HUES6 (cell line): ENCODE measurements around the gene DNAJA3.

ENCODE experiments used
- H3K27ac ChIP-seq: 2 replicates; pipeline ENCODE4 v1.7.0; 2013; ENCODE audit warnings: low read depth, mild to moderate bottlenecking, low read length, inconsistent platforms
- H3K27me3 ChIP-seq: 2 replicates; pipeline ENCODE4 v1.6.1; 2013; ENCODE audit warnings: low read length; ENCODE audit not compliant: control insufficient read depth, insufficient read depth
- H3K36me3 ChIP-seq: 2 replicates; pipeline ENCODE4 v1.6.1; 2013; ENCODE audit warnings: low read length; ENCODE audit not compliant: control insufficient read depth, insufficient read depth
- H3K4me1 ChIP-seq: 2 replicates; pipeline ENCODE4 v1.6.1; 2013; ENCODE audit warnings: low read length; ENCODE audit not compliant: control insufficient read depth, insufficient read depth
- H3K4me3 ChIP-seq: 2 replicates; pipeline ENCODE4 v1.5.1; 2013; ENCODE audit warnings: low read depth, low read length
- H3K9ac ChIP-seq: one replicate; pipeline ENCODE4 v1.6.1; 2013; ENCODE audit warnings: mild to moderate bottlenecking, low read length
- H3K9me3 ChIP-seq: 2 replicates; pipeline ENCODE4 v1.6.1; 2013; ENCODE audit warnings: low read depth, low read length; ENCODE audit not compliant: control insufficient read depth, insufficient read depth

Gene DNAJA3

DNA sequence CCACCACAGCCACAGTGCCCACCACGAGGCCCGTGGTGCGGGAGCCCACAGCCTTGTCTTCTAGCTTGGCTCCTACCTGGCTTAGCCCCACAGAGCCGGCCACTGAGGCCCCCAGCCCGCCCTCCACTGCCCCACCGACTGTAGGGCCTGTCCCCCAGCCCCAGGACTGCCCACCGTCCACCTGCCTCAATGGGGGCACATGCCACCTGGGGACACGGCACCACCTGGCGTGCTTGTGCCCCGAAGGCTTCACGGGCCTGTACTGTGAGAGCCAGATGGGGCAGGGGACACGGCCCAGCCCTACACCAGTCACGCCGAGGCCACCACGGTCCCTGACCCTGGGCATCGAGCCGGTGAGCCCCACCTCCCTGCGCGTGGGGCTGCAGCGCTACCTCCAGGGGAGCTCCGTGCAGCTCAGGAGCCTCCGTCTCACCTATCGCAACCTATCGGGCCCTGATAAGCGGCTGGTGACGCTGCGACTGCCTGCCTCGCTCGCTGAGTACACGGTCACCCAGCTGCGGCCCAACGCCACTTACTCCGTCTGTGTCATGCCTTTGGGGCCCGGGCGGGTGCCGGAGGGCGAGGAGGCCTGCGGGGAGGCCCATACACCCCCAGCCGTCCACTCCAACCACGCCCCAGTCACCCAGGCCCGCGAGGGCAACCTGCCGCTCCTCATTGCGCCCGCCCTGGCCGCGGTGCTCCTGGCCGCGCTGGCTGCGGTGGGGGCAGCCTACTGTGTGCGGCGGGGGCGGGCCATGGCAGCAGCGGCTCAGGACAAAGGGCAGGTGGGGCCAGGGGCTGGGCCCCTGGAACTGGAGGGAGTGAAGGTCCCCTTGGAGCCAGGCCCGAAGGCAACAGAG is 43.5 kb upstream of the DNAJA3 start:
- Histone ChIP-seq H3K36me3 (peaks cover 13% of the 10 kb centered on the region), H3K9me3 (no peaks in the 10 kb centered on the region), H3K9ac (no peak overlapping the region), H3K27me3 (no peaks in the 10 kb centered on the region), H3K27ac (no peak overlapping the region), H3K4me1 (peaks cover 28% of the 10 kb centered on the region), H3K4me3 (no peak overlapping the region)

DNA sequence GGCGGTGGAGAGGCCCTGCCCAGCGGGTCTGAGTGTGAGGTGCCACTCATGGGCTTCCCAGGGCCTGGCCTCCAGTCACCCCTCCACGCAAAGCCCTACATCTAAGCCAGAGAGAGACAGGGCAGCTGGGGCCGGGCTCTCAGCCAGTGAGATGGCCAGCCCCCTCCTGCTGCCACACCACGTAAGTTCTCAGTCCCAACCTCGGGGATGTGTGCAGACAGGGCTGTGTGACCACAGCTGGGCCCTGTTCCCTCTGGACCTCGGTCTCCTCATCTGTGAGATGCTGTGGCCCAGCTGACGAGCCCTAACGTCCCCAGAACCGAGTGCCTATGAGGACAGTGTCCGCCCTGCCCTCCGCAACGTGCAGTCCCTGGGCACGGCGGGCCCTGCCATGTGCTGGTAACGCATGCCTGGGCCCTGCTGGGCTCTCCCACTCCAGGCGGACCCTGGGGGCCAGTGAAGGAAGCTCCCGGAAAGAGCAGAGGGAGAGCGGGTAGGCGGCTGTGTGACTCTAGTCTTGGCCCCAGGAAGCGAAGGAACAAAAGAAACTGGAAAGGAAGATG is 42.8 kb upstream of the DNAJA3 start:
- peaks cover 24% of the 10 kb centered on the region; the same call in 1 of the 2 replicates for H3K4me1 ChIP-seq
- H3K36me3 ChIP-seq = peaks cover 16% of the 10 kb centered on the region
- H3K9me3 ChIP-seq = no peaks in the 10 kb centered on the region
- H3K9ac ChIP-seq = no peak overlapping the region
- no peaks in the 10 kb centered on the region for H3K27me3 ChIP-seq
- no peak overlapping the region for H3K4me3 ChIP-seq
- H3K27ac ChIP-seq = no peak overlapping the region

DNA sequence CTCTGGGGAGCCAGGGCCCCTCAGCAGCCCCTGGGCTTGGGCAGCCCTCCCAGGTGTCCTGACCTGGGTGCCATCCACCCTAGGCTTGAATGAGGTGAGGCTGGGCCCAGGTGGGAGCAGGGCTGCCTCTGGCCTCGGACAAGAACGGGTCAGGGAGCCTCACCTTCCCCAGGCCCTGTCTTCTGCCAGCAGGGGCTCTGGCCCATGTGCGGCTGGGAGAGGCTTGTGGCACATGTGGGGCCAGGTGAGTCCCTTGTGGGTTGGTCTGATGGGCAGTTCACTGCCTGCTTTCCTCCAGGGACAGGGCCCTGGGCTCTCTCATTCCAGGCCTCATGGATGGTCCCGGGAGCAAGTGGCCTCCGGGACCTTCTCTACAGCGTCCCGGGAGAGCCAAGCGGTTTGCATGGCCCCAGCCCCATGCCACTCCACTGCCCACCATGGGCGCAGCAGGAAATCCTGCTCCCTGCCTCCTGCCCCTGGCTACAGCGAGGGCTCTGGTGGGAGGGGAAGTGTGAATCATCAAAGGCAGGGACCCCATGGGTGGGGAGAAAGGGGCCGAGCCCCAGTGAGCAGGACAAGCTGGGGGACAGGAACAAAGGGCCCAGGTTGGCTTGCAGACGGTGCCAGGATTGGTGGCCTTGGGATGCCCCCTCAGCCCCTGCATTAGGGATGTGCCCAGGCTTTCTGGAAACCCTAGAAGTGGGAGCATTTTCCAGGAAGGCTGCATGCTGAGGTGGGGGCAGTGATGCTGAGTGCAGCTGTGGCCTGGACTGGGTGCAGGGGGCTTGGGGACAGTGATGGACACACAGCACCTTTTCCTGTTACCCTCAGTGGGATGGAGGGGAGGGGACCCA is 41.9 kb upstream of the DNAJA3 start:
- no peaks in the 10 kb centered on the region for H3K9me3 ChIP-seq
- H3K27ac ChIP-seq = no peak overlapping the region
- no peaks in the 10 kb centered on the region for H3K27me3 ChIP-seq
- no peak overlapping the region for H3K9ac ChIP-seq
- H3K4me3 ChIP-seq = no peak overlapping the region
- peaks cover 25% of the 10 kb centered on the region for H3K4me1 ChIP-seq
- H3K36me3 ChIP-seq = peaks cover 16% of the 10 kb centered on the region

DNA sequence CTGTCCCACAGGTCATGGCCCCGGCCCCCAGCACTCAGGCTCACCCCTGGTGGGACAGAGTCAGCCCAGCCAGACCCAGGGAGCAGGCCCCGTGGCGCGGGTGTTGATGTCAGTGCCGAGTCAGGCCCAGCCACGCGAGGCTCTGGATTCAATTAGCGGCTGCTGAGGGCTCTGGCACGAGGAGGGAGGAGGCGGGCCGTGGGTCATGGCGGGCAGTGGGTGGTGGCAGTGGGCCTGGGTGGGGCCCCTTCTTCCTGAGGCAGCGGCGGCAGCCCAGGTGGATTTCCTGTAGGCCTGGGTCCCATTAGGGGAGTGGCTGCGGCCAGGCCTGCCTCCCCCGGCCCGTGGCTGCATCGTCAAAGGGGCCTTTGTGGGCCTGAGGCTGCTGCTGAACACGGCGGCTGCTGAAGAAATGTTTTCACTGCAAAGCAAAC is 41.1 kb upstream of the DNAJA3 start:
- H3K36me3 ChIP-seq = peaks cover 16% of the 10 kb centered on the region
- no peaks in the 10 kb centered on the region for H3K9me3 ChIP-seq
- H3K4me3 ChIP-seq = no peak overlapping the region
- no peaks in the 10 kb centered on the region for H3K27me3 ChIP-seq
- peaks cover 25% of the 10 kb centered on the region for H3K4me1 ChIP-seq
- no peak overlapping the region for H3K27ac ChIP-seq
- H3K9ac ChIP-seq = no peak overlapping the region

- H3K9me3 ChIP-seq = no peaks in the 10 kb centered on the region
- H3K4me3 ChIP-seq = no peak overlapping the region
- H3K36me3 ChIP-seq = peaks cover 16% of the 10 kb centered on the region
- no peaks in the 10 kb centered on the region for H3K27me3 ChIP-seq
- no peak overlapping the region for H3K27ac ChIP-seq
- H3K9ac ChIP-seq = no peak overlapping the region
- H3K4me1 ChIP-seq = peaks cover 29% of the 10 kb centered on the region
These were observed 40.4 kb upstream of the DNAJA3 start for GRCh38 chr16:4385066-4385788.

DNA sequence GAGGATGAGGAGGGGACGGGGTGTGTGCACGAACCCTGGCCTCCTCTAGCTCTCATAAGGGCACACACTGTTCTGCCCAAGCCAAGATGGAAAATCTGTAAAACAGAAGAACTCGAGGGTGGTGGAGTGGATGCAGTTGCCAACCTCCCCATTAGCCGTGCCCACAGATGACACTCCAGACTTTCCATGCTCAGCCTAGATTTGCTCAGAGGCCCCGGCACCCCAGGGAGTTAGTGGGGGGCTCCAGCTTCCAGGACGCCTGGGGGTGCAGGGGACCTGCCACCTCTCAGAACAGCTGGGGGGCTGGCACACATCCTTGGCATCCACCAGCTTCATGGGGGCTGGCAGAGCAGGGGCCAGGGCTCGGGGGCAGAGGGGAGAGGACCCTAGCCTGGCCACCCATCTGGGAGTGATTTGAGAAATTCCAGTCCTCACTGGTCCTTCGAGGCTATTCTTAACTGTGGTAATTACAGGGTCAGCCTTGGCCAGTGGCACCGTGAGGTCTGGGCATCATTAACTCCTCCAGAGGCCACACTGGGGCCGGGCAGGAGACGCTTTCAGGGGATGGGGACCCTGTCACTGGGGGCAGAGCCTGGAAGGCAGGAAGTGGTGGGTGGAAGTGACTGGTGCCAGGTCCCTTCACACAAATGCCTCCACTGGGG is 39.7 kb upstream of the DNAJA3 start:
- peaks cover 33% of the 10 kb centered on the region for H3K4me1 ChIP-seq
- no peak overlapping the region for H3K4me3 ChIP-seq
- H3K9ac ChIP-seq = no peak overlapping the region
- no peaks in the 10 kb centered on the region for H3K27me3 ChIP-seq
- H3K27ac ChIP-seq = no peak overlapping the region
- H3K36me3 ChIP-seq = peaks cover 15% of the 10 kb centered on the region
- no peaks in the 10 kb centered on the region for H3K9me3 ChIP-seq

DNA sequence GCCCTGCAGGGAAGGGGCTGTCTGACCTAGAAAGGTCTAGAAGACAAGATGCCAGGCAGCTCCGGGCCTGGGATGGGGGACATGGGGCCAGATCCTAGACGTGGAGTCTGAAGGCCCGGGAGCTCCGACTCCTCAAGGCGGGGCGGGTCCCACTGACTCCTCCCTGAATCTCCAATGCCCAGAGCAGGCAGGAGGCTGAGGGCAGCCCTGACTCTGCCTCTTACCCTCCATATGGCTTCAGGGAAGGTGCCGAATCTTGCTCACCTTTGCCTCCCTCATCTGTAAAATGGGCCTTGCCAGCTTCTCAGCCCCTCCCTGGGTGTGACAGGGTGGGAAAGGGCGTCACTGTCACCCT is 39.2 kb upstream of the DNAJA3 start:
- H3K9ac ChIP-seq = no peak overlapping the region
- H3K9me3 ChIP-seq = no peaks in the 10 kb centered on the region
- H3K27me3 ChIP-seq = no peaks in the 10 kb centered on the region
- no peak overlapping the region for H3K4me3 ChIP-seq
- peaks cover 36% of the 10 kb centered on the region for H3K4me1 ChIP-seq
- H3K36me3 ChIP-seq = peaks cover 11% of the 10 kb centered on the region
- no peak overlapping the region for H3K27ac ChIP-seq

- Histone ChIP-seq H3K27ac (no peak overlapping the region), H3K4me1 (peaks cover 43% of the 10 kb centered on the region), H3K9me3 (no peaks in the 10 kb centered on the region), H3K36me3 (peaks cover 9% of the 10 kb centered on the region), H3K27me3 (no peaks in the 10 kb centered on the region), H3K4me3 (no peak overlapping the region), H3K9ac (no peak overlapping the region)
These were observed 38.6 kb upstream of the DNAJA3 start for GRCh38 chr16:4386951-4387565.

GRCh38 chr16:4387781-4388180 is 37.9 kb upstream of the DNAJA3 start:
- Histone ChIP-seq H3K9me3 (no peaks in the 10 kb centered on the region), H3K27ac (peak overlapping the region; percentile 80), H3K27me3 (no peaks in the 10 kb centered on the region), H3K4me3 (no peak overlapping the region), H3K9ac (peak overlapping the region; percentile 13), H3K36me3 (peaks cover 6% of the 10 kb centered on the region; the same call in 1 of the 2 replicates), H3K4me1 (peaks cover 50% of the 10 kb centered on the region)
